NCI-H146 treated with DMSO at 0.1 percent for 48 hours (cell line): ENCODE data around the gene CDK14.

Experiments used
- DNase-seq: peaks from one replicate; lab custom pipeline; 2025; ENCODE audit not compliant: unreplicated experiment; lab: John Stamatoyannopoulos, UW

The CDK14 gene

GRCh38 chr7:90988996-90989765 is 393.1 kb downstream of the CDK14 start:
- peak; percentile 32 for DNase-seq

GRCh38 chr7:90994121-90994520 is 398.0 kb downstream of the CDK14 start:
- DNase-seq: no peak

GRCh38 chr7:90994601-90995000 is 398.5 kb downstream of the CDK14 start:
- no peak for DNase-seq

- no peak for DNase-seq
These were observed 399.9 kb downstream of the CDK14 start for GRCh38 chr7:90995996-90996395.

GRCh38 chr7:90999989-91000979 is 404.2 kb downstream of the CDK14 start:
- no peak for DNase-seq

GRCh38 chr7:91005024-91005423 is 408.9 kb downstream of the CDK14 start:
- no peak for DNase-seq

GRCh38 chr7:91005841-91006240 is 409.7 kb downstream of the CDK14 start:
- no peak for DNase-seq

- DNase-seq: no peak
These were observed 411.2 kb downstream of the CDK14 start for GRCh38 chr7:91007371-91007770.

- DNase-seq: no peak
These were observed 417.0 kb downstream of the CDK14 start for GRCh38 chr7:91013078-91013477.

GRCh38 chr7:91019686-91020385 is 423.7 kb downstream of the CDK14 start:
- no peak for DNase-seq

- DNase-seq: no peak
These were observed 424.7 kb downstream of the CDK14 start for GRCh38 chr7:91020636-91021385.

GRCh38 chr7:91021956-91022355 is 425.8 kb downstream of the CDK14 start:
- no peak for DNase-seq

GRCh38 chr7:91025906-91026390 is 429.8 kb downstream of the CDK14 start:
- no peak for DNase-seq

GRCh38 chr7:91029688-91030087 is 433.6 kb downstream of the CDK14 start:
- no peak for DNase-seq

GRCh38 chr7:91030680-91031380 is 434.7 kb downstream of the CDK14 start:
- no peak for DNase-seq

GRCh38 chr7:91031757-91032156 is 435.6 kb downstream of the CDK14 start:
- DNase-seq: peak; percentile 87

GRCh38 chr7:91033574-91033973 is 437.5 kb downstream of the CDK14 start:
- DNase-seq: peak; percentile 27

- peak; percentile 87 for DNase-seq
These were observed 438.6 kb downstream of the CDK14 start for GRCh38 chr7:91034459-91035368.

- DNase-seq: no peak
These were observed 442.9 kb downstream of the CDK14 start for GRCh38 chr7:91039033-91039432.
